ENCODE measurements around the gene MOV10L1. TPM values are rescaled to one million over a fixed set of nuclear protein-coding genes. Genes with fewer than 3 reads are reported as not detected.

MOV10L1 gene
- total RNA-seq, 1 experiment from 2014 or later = 0.26 TPM

DNA sequence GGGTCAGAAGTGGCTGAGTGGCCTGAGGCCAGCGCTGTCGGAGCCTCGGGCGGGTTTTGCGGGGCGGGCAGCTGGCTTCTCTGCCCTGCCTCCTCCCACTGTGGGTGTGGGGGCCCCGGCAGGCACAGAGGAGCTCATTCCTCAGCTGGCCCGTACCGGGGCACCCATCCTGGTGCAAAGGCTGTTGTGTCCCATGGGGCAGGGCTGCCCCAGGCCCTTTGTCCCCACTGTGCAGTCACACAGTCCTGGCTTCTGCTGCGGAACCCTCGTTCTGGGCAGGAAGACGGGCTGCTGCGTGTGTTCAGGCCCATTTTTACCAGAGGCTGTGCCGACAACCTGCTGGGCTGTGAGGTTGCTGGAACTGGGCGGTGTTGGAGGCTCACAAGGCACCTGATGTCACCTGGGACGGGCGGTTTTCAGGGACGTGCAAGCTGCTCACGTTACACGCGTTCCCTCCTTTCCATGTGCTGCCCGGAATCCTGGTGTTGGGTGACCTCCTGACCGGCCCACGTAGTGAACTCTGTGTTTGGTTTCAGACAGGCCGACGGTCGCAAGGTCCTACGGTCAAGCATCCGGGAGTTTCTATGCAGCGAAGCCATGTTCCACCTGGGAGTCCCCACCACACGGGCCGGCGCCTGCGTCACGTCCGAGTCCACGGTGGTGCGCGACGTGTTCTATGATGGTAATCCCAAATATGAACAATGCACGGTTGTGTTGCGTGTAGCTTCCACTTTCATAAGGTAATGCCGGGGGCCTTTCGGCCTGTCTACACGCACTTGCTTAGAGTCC is 116.2 kb downstream of the MOV10L1 start:
- Histone ChIP-seq H3K4me2 (ENCODE audit: low read length) (no peak overlapping the region), H3F3A (ENCODE audit: low read length, unreplicated experiment) (no peaks in the 10 kb centered on the region), H2AFZ (ENCODE audit: low read length) (no peak overlapping the region), H3K9me2 (replicated peaks; ENCODE audit: low read length) (no peaks in the 10 kb centered on the region), H3K4me1 (ENCODE audit: insufficient read depth, low read length) (peaks cover 3% of the 10 kb centered on the region), H3K9me3 (ENCODE audit: low read length) (no peaks in the 10 kb centered on the region), H3K9ac (ENCODE audit: low read length) (no peak overlapping the region), H3K27me3 (ENCODE audit: low read length) (no peaks in the 10 kb centered on the region), H3K4me3 (ENCODE audit: low read length) (no peak overlapping the region), H4K20me1 (ENCODE audit: low read length) (no peaks in the 10 kb centered on the region), H3K79me2 (ENCODE audit: low read length) (peaks cover 25% of the 10 kb centered on the region), H3K27ac (ENCODE audit: low read length) (no peak overlapping the region), H3K36me3 (ENCODE audit: low read depth, low read length) (no peaks in the 10 kb centered on the region; the same call in 1 of the 2 replicates)
- no TSS peak for BruUV-seq (replicated peaks)
- ATAC-seq = no peak
- POLR2A ChIA-PET (ENCODE audit: unreplicated experiment) = no interaction called here
- DNase-seq = no peak
- CTCF ChIA-PET = no interaction called here
- TF ChIP-seq EZH2phosphoT487 (IDR thresholded peaks at IDR 0.05; ENCODE audit: borderline replicate concordance, low read length) (no peak), EZH2 (IDR thresholded peaks at IDR 0.05; ENCODE audit: low read length, unreplicated experiment) (no peak)
- TF ChIP-seq, protein P1, sequence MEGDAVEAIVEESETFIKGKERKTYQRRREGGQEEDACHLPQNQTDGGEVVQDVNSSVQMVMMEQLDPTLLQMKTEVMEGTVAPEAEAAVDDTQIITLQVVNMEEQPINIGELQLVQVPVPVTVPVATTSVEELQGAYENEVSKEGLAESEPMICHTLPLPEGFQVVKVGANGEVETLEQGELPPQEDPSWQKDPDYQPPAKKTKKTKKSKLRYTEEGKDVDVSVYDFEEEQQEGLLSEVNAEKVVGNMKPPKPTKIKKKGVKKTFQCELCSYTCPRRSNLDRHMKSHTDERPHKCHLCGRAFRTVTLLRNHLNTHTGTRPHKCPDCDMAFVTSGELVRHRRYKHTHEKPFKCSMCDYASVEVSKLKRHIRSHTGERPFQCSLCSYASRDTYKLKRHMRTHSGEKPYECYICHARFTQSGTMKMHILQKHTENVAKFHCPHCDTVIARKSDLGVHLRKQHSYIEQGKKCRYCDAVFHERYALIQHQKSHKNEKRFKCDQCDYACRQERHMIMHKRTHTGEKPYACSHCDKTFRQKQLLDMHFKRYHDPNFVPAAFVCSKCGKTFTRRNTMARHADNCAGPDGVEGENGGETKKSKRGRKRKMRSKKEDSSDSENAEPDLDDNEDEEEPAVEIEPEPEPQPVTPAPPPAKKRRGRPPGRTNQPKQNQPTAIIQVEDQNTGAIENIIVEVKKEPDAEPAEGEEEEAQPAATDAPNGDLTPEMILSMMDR (conservative IDR thresholded peaks at IDR 0.05; ENCODE audit: low read depth, low read length) = no peak
- intact Hi-C loops (cut with micrococcal nuclease) = no loop called here

DNA sequence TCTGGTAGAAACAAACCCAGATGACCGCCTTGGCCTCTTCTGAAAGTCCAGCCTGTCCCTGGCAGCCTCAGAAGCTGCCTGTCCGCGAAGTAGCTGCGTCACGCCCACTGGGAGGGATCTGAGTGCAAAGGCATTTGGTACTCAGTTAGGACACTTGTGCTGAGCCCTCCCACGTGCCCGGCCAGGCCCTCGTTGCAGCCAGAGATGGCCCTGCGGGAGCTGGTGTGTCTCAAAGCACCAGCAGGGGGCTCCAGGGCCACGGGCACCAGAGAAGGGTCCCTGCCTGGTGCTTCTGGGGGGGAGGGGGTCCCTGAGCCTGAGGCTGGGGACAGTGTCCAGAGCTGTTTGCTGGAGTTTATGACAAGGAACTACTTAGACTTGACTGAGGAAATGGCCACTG is 116.8 kb downstream of the MOV10L1 start:
- H3K9me2 ChIP-seq (replicated peaks; ENCODE audit: low read length) = no peaks in the 10 kb centered on the region
- no peaks in the 10 kb centered on the region for H3K27me3 ChIP-seq (ENCODE audit: low read length)
- H3K4me3 ChIP-seq (ENCODE audit: low read length) = no peak overlapping the region
- no peak overlapping the region for H2AFZ ChIP-seq (ENCODE audit: low read length)
- H3K4me1 ChIP-seq (ENCODE audit: insufficient read depth, low read length) = peaks cover 3% of the 10 kb centered on the region
- no peaks in the 10 kb centered on the region for H4K20me1 ChIP-seq (ENCODE audit: low read length)
- H3K79me2 ChIP-seq (ENCODE audit: low read length) = peaks cover 23% of the 10 kb centered on the region
- POLR2A ChIA-PET (ENCODE audit: unreplicated experiment) = no interaction called here
- peak; percentile 19; the same call in 1 of the 2 replicates for ATAC-seq
- CTCF ChIA-PET = no interaction called here
- BruUV-seq (replicated peaks) = no TSS peak
- no peaks in the 10 kb centered on the region for H3F3A ChIP-seq (ENCODE audit: low read length, unreplicated experiment)
- intact Hi-C loops (cut with micrococcal nuclease) = no loop called here
- H3K27ac ChIP-seq (ENCODE audit: low read length) = no peak overlapping the region
- H3K4me2 ChIP-seq (ENCODE audit: low read length) = no peak overlapping the region
- no peaks in the 10 kb centered on the region; the same call in 1 of the 2 replicates for H3K36me3 ChIP-seq (ENCODE audit: low read depth, low read length)
- no peak overlapping the region for H3K9ac ChIP-seq (ENCODE audit: low read length)
- DNase-seq = no peak
- TF ChIP-seq EZH2phosphoT487 (IDR thresholded peaks at IDR 0.05; ENCODE audit: borderline replicate concordance, low read length) (no peak), EZH2 (IDR thresholded peaks at IDR 0.05; ENCODE audit: low read length, unreplicated experiment) (no peak)
- TF ChIP-seq, protein P1 (conservative IDR thresholded peaks at IDR 0.05; ENCODE audit: low read depth, low read length) = peak; percentile 54
- H3K9me3 ChIP-seq (ENCODE audit: low read length) = no peaks in the 10 kb centered on the region
